ENCODE data around the gene KRTAP10-11.

GRCh38 chr21:44643741-44644310 is 2.4 kb upstream of the KRTAP10-11 start:
- TF ChIP-seq CTCF (IDR thresholded peaks at IDR 0.05) (no peak), POLR2AphosphoS5 (IDR thresholded peaks at IDR 0.05) (no peak)

Measured in breast epithelium (tissue), 3 donors.